Adrenal gland (tissue), 12 donors: ENCODE measurements around the gene FYN. TPM values are rescaled to one million over a fixed set of nuclear protein-coding genes. Genes with fewer than 3 reads are reported as not detected.
A peak's percentile ranks its signal among the peaks of the same experiment; 100 is the strongest.

Source experiments
- DNase-seq, 7 donors: peaks; one replicate each; pipeline ENCODE4 v3.0.0-alpha.2; 2019 to 2020
- H3K27ac ChIP-seq, 5 donors: fragments of 200-600 bp; sonication (generic) in 4 of 5; 1 replicate in 3 of 5; 2 replicates in 2 of 5; pipeline versions ENCODE4 v1.5.1 to v1.8.0; 2016 to 2020; ENCODE audit warnings: mild to moderate bottlenecking in 1 of 5
- H3K27me3 ChIP-seq: fragments of 200-600 bp; 2 replicates; pipeline ENCODE4 v1.8.0; 2021
- H3K36me3 ChIP-seq, 2 donors: fragments of 200-600 bp; replicated peaks in 1 of 2; 1 replicate in 1 of 2; 2 replicates in 1 of 2; pipeline versions ENCODE4 v1.5.1 to v1.8.0; 2018 to 2022
- H3K4me1 ChIP-seq, 2 donors: fragments of 200-600 bp; replicated peaks in 1 of 2; 1 replicate in 1 of 2; 2 replicates in 1 of 2; pipeline versions ENCODE4 v1.5.1 to v1.8.0; 2018 to 2021
- H3K4me3 ChIP-seq, 4 donors: fragments of 200-600 bp; sonication (generic) in 3 of 4; one replicate each; pipeline ENCODE4 v1.5.1; 2016 to 2018
- H3K9me3 ChIP-seq, 3 donors: fragments of 200-600 bp; sonication (generic) in 1 of 3; replicated peaks in 1 of 3; 1 replicate in 2 of 3; 2 replicates in 1 of 3; pipeline versions ENCODE4 v1.5.1 to v1.8.0; 2016 to 2021
- POLR2A ChIP-seq, 2 donors: fragments of 450-650 bp; IDR thresholded peaks; one replicate each; pipeline ENCODE4 v1.6.1; 2017; ENCODE audit warnings: antibody characterized with exemption in 2 of 2, mild to moderate bottlenecking in 2 of 2, moderate library complexity in 1 of 2
- WGBS, 4 donors: extraction: QIAGEN DNeasy Blood & Tissue Kit in 2 of 4; methylation state at CpG; one replicate each; pipeline versions ENCODE4 v1.1.5 to v1.1.7; 2013 to 2017; 5-methylcytosine and 5-hydroxymethylcytosine counted together
- intact Hi-C, 2 donors: fragments of 100-400 bp; cut with DNase I; formaldehyde crosslinking; loops; one replicate each; pipeline versions ENCODE4 v1.14.1 to v1.15.0; 2022 to 2023
- polyA plus RNA-seq, 3 donors: library from polyadenylated mRNA; stranded (reverse); fragments of 200-250 nt in 2 of 3; fragments of 350-450 nt in 1 of 3; fragmentation: Illumina TruSeq in 1 of 3; extraction: RNeasy Lipid Tissue Mini Kit (QIAGEN cat#74804) in 1 of 3; gene quantifications; one replicate each; pipeline ENCODE4 v1.2.3, GENCODE V29; 2013 to 2014
- total RNA-seq, 9 donors: library from RNA; depleted of rRNA in 4 of 9; stranded (reverse); fragments of >200 nt in 4 of 9; fragments of 120-200 nt in 1 of 9; fragmentation: NEBNext Ultra II Directional in 1 of 9; extraction: Animal tissue kit (Norgen Biotek cat#: 25700) in 1 of 9; gene quantifications; one replicate each; pipeline versions ENCODE4 v1.1.0 to v1.2.4, GENCODE V29; 2013 to 2023
- TF ChIP-seq, protein P1 (sequence below), 6 experiments: fragments of 450-650 bp in 4 of 6; fragments of 200-600 bp in 2 of 6; sonication (generic) in 1 of 6; IDR thresholded peaks; 1 replicate in 5 of 6; 2 replicates in 1 of 6; pipeline versions ENCODE4 v1.5.1 to v1.8.0; 2016 to 2021; ENCODE audit warnings: antibody characterized with exemption in 6 of 6, mild to moderate bottlenecking in 2 of 6, moderate library complexity in 1 of 6
- donor health status: healthy with polysubstance abuse.
- donor health status: Bipolar disorder and iron deficiency.
- donor health status: DM: yes; HTN: yes; CAD: no.
- donor health status: DM: no; HTN: no; CAD: no.
- donor health status: DM: no; HTN: no; CAD: no.
- donor health status: DM: yes; HTN: yes; CAD: no.

The FYN gene
- total and polyA plus RNA-seq, 12 donors, result 10.7 to 36.5 (median 19.8) TPM

DNA sequence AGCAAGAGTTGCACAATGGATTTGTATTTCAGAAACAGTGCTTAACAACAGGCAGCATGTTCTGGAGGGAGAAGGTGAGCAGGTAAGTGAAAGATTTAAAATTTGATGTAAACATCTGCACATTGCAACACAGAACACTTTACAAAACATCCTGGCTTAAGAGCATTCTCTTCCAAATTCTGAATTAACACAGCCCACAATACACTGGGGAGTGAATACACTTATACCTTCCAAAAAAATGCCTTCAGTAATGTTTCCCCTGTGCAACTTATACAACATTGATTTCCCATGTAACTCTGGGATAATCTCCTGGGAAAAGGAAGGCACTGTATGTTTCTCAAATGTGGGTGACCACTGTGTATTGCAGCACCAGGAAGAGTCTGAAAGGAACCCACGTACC lies 127.6 kb downstream of the FYN start:
- no peaks in the 10 kb centered on the region for H3K9me3 ChIP-seq
- no peak for TF ChIP-seq POLR2A (IDR thresholded peaks at IDR 0.05)
- TF ChIP-seq, protein P1, sequence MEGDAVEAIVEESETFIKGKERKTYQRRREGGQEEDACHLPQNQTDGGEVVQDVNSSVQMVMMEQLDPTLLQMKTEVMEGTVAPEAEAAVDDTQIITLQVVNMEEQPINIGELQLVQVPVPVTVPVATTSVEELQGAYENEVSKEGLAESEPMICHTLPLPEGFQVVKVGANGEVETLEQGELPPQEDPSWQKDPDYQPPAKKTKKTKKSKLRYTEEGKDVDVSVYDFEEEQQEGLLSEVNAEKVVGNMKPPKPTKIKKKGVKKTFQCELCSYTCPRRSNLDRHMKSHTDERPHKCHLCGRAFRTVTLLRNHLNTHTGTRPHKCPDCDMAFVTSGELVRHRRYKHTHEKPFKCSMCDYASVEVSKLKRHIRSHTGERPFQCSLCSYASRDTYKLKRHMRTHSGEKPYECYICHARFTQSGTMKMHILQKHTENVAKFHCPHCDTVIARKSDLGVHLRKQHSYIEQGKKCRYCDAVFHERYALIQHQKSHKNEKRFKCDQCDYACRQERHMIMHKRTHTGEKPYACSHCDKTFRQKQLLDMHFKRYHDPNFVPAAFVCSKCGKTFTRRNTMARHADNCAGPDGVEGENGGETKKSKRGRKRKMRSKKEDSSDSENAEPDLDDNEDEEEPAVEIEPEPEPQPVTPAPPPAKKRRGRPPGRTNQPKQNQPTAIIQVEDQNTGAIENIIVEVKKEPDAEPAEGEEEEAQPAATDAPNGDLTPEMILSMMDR (IDR thresholded peaks at IDR 0.05), result no peak
- no peaks in the 10 kb centered on the region for H3K36me3 ChIP-seq
- 74 to 86% (median 84%) methylated on average over 1 of the region's 1 CpG for WGBS, 4 donors
- H3K4me1 ChIP-seq, result peaks cover 0 to 11% of the 10 kb centered on the region in 2 donors
- no peaks in the 10 kb centered on the region for H3K27me3 ChIP-seq
- no peak for DNase-seq
- intact Hi-C loops, result no loop called here
- no peak overlapping the region for H3K27ac ChIP-seq
- H3K4me3 ChIP-seq, result no peak overlapping the region

DNA sequence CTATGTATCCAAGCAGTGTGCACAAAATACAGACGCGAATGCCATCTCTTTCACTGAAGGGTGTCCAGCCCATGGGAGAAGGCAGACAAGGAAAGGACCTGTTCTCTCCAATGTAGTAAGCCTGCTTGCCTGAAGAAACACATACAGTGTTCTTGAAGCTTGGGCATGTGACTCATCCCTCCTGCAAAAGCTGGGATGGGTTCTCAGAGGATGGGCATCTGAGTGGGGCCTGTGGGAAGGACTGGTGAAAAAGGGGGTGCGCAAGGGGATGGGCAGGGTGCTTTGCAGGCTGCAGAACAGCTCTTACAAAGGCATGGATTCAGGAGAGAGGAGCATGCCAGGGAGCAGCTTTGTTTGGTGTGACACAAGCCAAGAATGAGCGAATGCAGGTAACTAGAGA lies 128.1 kb downstream of the FYN start:
- Histone ChIP-seq H3K27ac (no peak overlapping the region), H3K9me3 (no peaks in the 10 kb centered on the region), H3K36me3 (no peaks in the 10 kb centered on the region), H3K4me1 (peaks cover 0 to 11% of the 10 kb centered on the region in 2 donors), H3K4me3 (no peak overlapping the region), H3K27me3 (no peaks in the 10 kb centered on the region)
- intact Hi-C loops, result no loop called here
- WGBS, 4 donors, result 88 to 92% (median 89%) methylated on average over 4 of the region's 4 CpGs
- no peak for DNase-seq
- no peak for TF ChIP-seq POLR2A (IDR thresholded peaks at IDR 0.05)
- TF ChIP-seq, protein P1 (IDR thresholded peaks at IDR 0.05), result no peak

DNA sequence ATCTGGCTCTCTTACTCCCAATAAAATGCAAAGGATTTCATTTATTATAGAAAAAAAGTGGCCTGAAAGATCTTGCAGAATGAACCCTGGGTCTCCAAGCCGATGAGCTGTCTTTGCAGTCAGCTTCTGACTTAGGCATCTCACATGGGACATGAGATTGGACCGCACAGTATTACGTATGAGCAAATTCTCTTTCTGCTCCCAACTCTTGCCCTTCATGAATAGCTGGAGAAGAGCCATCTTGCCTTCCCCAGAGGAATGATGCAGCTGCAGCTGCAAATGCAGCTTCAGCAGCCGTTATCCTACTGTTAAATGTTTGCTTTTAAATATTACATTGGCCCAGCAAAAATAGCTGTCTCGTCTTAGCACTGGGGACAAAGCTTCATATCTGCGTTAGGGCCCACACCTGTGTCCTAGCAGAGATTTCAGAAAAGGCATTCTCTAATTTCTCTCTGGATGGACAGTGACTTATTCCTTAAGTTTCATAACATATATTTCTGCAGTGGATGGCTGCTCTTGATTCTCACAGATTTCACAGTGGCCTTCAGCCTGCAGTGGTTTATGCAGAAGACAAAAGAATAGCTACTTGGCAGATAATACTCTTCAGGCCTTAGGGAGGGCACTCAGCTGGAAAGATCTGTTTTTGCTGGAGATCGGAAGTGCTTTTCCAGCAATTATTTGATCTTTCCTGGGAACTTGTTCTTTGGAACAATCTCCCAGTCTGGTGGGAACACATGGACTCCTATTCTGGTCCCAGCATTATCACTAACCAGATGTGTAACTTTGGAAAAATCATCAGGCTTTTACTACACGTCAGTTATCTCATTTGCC lies 129.2 kb downstream of the FYN start:
- 57 to 62% (median 61%) methylated on average over 8 of the region's 8 CpGs for WGBS, 4 donors
- intact Hi-C loops, result no loop called here
- Histone ChIP-seq H3K36me3 (no peaks in the 10 kb centered on the region), H3K4me1 (peaks cover 0 to 11% of the 10 kb centered on the region in 2 donors), H3K9me3 (no peaks in the 10 kb centered on the region), H3K27me3 (no peaks in the 10 kb centered on the region), H3K27ac (peak overlapping the region in 2 of 5 donors; percentile 24 to 37), H3K4me3 (no peak overlapping the region)
- no peak for DNase-seq
- TF ChIP-seq POLR2A (IDR thresholded peaks at IDR 0.05), result no peak
- TF ChIP-seq, protein P1 (IDR thresholded peaks at IDR 0.05), result no peak

DNA sequence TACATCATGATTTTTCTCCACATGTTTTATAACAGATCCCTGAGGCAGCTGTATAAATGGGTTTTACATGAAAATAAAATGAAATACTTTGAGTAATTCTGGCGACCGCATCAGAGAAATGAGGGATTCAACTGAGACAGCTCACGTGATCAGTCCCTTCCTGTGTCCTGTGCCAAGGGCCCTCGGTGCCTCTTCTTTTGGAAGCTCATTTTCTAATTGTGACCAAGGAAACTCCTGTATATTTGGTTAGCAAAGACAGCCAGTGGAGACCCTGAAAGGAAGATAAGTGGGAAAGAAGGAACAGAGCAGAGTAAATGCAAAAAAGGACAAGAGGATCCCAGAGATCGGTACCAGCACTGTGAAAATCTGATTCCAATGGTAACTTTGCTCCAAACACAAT lies 129.9 kb downstream of the FYN start:
- Histone ChIP-seq H3K36me3 (no peaks in the 10 kb centered on the region), H3K4me1 (peaks cover 0 to 11% of the 10 kb centered on the region in 2 donors), H3K4me3 (no peak overlapping the region), H3K27me3 (no peaks in the 10 kb centered on the region), H3K9me3 (no peaks in the 10 kb centered on the region), H3K27ac (peak overlapping the region in 2 of 5 donors; percentile 24 to 37)
- no peak for TF ChIP-seq POLR2A (IDR thresholded peaks at IDR 0.05)
- intact Hi-C loops, result no loop called here
- WGBS, 4 donors, result 61 to 72% (median 67%) methylated on average over 5 of the region's 5 CpGs
- no peak for DNase-seq
